SKM-1 treated with dmso at 0.1 percent for 144 hours (cell line): Measurements from ENCODE around the gene MGAT5.

Experiments
- DNase-seq: peaks from one replicate; lab custom pipeline; 2025; ENCODE audit not compliant: unreplicated experiment; lab: John Stamatoyannopoulos, UW

The MGAT5 gene

DNA sequence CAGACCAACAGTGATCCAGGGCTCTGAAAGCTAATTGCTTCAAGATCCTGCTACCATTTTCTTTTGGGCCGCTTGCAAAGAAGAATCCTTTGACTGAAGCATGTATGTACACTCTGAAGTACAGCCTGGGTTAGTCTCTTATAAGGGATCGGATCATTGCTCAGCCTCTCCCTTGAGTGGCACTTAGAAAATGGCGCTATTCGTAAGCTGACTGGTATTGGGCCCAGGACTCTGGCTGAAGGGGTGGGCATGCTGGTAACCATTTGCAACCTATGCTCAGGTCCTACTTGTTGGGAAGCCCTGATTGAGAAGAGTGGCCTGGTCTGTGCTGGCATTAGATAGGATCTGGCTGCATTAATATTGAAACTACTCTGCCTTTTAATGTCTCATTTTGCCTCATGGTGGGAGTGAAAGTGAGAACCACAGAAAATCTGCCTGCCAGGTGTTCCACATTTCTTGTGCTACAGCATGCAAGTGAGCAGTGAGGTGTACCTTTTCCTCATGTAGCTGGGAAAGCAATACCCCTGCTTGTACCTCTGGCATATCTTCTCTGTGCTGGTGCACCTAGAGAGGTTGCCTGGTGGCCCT, 661 bp upstream of the MGAT5 start:
- no peak for DNase-seq

DNA sequence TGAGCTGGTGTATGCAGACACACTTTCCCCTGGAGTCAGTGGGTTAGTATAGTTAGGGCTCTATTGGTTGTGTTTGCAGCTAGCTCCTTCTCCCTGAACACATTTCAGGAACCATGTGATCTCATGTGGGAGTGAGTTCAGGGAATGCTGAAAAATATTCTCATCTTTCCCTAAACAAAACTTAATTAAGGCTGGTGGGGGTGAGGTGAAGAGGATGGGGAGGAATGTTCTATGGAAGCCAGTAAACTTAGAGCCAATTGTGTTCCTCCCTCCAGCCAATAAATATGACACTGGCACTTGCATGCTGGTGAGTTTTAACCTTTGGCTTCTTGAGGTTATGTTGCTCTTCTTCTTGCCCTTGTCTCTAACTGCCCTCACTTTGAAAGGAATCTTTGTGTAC, 952 bp downstream of the MGAT5 start:
- DNase-seq, result no peak

DNA sequence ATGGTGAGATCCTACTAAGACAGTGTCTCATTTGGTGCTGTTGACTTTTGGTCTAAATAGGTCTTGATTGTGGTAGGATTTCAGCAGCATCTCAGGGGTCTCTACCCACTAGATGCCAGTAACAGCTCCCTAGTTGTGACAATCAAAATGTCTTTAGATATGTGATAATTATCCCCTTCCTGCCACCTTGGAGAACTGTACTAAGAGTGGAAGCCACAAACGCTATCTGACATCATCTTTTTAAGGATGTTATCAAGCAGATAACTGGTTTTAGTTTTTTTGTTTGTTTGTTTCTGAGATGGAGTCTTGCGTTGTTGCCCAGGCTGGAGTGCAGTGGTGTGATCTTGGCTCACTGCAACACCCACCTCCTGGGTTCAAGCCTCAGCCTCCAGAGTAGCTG, 3.1 kb downstream of the MGAT5 start:
- DNase-seq, result no peak

DNA sequence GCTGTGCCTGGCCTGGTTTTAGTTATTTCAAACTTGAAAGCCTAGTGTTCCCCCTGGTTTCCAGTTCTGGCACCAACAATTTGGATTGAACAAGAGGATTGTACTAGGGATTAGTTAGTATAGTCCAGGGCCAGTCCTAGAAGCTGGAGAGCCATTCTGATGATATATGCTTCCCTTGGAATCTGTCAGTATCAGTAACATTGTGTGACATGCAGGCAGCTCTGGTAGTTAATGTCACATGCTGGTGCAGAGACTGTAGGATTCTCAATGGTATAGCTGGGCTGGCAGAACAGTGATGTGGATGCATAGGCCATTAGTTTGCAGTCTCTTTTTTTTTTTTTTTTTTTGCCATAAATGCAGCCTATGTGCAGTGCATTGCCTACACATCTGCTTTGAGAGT, 3.6 kb downstream of the MGAT5 start:
- no peak for DNase-seq

DNA sequence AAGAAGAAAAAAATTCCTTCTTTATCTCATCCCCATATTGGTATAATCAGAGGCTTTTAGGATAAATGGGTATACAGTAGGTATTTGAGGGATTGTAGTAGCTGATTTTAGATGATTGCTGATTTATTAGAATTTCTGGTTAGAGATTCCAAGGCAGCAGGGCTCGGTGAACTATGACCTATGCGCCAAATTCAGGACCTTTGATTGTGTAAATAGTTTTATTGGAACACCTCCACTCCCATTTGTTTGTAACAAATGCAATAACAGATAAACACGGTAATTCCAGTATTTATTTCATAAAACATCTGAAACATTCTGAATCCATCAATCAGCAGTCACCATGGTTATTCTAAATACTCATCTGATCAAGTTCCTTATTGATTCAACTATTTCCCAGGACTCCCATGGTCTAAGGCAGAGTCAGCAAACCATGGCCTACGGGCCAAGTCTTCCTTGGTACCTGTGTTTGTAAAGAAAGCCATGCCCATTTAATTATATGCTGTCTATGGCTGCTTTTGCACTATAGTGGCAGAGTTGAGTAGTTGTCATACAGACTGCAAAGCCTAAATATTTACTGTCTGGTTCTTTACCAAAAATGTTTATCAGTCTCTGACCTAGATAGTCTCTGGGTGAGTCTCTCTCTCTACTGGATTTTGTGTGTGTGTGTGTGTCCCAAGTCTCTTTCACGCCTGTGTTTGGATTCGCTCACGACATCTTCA, 4.3 kb downstream of the MGAT5 start:
- no peak for DNase-seq

DNA sequence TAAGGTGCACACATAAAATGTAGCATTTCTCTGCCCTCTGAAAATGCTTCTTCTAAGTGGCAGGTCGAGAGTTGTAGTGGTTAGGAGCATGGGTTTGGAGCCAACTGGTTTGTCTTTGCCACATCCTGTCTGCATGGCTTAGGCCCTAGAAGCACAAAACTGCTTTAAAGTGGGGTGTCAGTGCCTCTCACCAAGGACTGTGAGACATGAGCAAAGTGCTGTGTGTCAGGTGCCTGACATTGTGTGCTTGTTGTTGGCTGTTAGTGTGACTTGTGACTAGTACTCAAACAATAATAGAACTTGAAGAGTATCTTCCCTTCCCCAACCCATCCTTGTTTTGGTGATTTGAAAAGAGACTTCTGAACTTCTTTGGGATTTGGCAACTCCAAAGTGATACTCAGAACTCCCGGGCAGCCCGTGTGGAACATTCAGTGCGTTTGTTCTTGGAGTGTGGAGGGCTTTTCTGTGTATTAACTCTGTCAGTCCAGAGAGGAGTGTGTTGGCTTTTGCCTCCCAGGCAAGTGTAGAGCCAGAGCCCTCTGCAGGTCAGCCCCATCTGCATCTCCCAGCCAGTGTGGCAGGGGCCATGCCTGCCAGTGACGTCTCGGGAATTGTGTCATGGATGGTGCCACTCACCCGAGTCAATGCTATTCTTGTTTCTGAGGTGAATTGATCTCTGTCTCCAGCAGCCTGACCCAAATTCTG, 5.0 kb downstream of the MGAT5 start:
- DNase-seq, result no peak

DNA sequence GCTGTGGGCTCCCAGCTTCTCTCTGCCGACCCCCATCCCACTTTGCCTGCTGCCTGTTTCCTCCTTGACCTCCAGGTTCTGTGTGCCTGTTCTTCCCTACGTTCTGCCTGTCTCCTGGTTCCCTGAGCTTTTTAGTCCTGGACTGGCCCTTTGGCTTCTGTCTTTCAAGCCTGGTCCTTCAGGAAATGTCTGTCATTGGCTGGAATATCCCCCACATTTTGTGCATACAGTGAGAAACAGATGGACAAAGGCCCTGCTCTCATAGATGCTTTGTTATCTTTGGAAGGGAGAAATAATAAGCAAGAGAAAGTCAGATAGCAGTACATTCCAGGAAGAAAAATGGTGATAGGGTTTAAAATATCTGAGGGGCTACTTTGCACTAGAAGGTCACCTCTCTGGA, 5.7 kb downstream of the MGAT5 start:
- DNase-seq, result no peak

DNA sequence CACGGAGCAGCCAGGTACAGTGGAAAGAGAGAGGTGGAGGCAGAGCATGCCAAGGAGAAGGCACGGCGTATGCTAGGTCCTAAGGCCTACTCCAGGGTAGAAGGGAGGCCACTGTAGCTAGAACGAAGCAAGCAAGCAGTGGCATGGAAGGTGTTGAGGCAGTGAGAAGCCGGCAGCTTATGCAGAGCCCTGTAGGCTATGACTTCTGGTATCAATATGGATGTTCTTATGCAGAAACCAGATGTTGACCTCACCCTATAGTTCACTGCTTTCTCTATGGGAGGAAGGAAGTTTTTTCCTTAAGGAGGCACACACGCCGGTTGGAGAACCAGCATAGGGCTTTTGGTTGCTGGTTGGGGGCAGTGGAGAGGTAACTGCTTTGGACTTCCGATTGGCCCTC, 6.1 kb downstream of the MGAT5 start:
- DNase-seq, result no peak

DNA sequence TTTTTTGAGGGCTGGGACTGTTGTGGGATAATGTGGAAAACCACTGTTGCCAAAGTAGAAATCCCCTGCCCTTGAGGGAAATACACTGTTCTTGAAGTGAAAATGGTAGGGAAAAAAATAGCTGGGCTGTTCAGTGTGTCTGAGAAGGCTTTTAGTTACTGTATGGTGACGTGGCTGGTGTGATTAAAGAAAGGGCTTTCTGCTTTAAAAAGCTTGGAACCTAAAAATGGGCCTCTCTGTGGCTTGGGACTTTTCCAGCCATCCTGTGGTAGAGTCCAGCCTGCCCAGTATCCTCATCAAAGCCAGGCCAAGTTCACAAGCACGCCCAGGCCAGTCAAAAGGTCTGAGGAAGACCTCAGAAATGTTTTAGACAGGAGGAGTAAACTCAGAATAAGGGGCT, 6.8 kb downstream of the MGAT5 start:
- no peak for DNase-seq

DNA sequence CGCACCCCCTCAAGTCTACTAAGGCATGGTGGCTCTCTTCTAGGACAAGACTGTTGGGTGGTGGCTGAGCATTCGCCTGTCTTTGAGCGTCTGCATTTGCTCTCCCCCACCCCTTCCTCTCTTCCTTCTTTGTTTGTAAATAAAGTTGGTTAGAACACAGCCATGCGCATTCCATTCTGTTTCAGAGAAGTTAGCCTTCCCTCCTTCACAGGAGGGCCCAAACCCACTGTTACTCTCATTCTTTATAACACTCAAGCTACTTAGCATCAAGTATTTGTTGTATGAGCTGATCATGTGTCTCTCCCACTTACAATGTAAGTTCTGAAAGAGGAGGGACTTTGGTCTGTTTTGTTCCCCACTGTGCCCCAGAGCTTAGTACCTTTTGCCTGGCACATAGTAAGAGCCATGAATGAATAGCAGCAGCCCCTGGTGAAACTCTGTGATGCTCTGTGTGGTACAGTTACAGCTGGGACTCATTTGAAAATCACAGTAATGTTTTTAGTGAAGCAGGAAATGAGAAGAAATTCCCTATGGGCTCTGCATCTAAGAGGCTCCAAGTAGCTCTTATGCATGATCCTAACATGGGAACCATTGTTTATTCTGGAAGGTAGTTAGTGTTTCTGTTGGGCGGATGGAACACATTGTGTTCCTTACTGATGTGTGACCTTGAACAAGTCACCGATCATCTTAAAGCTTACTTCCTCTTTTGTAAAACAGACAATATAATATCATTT, 7.7 kb downstream of the MGAT5 start:
- no peak for DNase-seq

DNA sequence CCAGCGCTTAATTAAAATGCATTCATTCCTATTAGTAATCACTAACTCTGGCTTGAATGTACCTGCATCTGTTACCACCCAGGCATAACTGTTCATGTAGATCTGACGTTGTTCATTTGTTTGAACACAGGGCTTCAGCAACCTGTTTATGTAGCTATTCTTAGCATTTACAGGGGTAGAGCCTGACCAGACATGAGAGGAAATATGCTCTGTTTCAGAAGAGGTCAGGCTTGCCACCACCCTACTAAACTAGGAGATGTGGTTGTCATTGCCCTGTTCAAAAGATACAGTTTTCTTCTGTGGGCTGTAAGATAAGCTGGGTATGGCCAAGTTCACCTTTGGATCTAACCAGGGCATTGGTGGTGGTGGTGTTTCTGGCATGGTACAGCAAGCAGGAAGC, 8.8 kb downstream of the MGAT5 start:
- DNase-seq, result no peak

DNA sequence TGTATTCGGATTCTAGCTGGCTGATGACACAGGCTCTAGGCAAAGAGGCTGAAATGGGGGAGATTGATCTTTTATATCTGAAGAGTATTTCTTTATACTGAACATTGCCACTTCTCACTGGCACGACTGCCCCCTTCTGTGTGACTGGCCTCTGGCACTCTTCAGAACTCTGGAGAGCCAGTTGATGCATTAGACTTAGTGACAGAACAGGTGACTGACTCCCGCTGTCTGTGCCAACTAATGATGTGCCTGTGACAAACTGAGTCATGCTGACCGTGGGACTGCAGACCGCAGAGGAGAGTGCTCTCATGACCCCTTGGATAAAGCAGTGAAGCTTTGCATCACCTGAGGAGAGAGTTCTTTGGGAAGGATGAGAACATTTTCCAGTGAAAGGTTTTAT, 14.4 kb downstream of the MGAT5 start:
- no peak for DNase-seq

DNA sequence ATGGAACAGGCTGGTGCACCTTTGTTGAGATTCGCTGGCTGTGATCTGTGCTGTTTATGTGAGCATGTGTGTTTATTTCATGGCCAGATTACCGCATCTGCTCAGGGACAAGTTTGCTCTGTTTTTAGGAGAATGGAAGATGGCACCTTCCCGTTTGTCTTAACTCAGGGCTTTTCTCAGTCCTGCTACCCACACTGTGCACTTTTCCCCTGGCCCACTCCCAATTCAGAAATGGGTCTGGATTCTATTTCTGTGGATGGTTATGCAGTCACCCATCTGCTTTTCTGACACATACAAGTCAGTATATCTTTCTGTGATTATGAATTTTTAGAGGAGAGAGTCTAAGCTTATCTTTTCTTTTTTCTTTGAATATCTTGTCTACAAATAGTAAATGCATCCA, 15.4 kb downstream of the MGAT5 start:
- DNase-seq, result no peak

DNA sequence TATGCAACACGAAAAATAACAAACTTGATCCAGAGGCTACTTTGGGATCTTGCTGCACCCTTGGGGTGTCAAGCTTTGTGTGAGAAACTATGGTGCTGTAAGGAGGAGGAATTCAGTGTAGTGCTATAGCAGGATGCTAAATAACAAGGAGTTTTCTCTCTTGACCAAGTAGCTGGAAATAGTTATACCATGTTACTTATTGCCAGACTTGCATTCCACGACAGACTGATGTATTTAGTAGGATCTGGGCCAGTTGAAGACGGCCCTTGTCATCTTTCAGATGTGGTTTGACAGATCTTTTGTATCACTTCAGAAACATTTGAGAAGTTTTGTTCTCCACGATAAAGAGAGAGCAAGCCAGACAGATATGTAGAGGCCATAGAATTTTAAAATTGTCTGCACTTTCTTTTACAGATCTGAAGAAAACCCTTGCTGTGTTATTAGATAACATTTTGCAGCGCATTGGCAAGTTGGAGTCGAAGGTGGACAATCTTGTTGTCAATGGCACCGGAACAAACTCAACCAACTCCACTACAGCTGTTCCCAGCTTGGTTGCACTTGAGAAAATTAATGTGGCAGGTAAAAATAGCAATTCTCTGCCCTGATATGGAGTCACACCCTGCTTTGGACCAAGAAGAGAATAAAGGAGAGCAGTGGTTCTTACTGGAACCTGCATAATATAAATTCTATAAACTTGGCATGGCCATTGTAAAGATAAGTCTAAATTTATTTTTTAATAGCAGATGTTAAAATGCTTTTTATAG, 16.3 kb downstream of the MGAT5 start:
- no peak for DNase-seq

DNA sequence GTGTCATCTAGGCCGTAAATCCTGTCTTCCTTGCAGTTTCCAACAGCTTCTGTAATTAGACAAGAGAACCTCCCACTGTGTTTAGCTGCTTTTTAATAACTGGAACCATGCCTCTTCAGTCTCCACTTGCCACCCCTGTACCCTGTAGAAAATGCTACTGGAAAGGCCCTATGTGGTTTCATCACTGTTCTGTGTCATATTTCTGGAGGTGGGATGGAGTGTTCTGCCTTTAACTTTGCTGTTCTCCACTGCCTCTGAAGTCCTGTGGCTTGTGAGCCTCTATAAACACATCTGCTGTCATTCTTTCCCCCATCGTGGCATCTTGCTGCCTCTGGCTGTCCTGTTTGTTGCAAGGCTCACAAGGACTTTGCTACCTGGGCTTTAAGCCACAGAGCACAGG, 17.9 kb downstream of the MGAT5 start:
- DNase-seq, result no peak

DNA sequence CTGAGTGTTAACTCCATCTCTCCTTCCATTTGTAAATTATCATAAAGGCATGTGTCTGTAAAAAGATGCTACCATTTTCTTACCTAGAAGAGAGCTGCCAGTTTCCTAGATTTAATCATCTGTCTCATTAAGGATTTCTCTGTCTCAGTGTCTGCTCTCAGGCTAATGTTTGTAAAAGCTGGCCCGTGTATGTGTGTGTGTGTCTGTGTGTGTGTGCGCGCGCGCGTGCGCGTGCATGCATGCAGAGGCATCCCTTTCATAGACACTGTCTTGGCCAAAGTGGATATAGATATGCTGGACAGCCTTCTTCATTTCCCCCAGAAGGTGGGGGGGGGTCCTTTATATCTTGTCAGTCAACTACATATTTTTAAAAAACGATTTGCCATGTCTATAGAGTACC, 18.9 kb downstream of the MGAT5 start:
- no peak for DNase-seq

DNA sequence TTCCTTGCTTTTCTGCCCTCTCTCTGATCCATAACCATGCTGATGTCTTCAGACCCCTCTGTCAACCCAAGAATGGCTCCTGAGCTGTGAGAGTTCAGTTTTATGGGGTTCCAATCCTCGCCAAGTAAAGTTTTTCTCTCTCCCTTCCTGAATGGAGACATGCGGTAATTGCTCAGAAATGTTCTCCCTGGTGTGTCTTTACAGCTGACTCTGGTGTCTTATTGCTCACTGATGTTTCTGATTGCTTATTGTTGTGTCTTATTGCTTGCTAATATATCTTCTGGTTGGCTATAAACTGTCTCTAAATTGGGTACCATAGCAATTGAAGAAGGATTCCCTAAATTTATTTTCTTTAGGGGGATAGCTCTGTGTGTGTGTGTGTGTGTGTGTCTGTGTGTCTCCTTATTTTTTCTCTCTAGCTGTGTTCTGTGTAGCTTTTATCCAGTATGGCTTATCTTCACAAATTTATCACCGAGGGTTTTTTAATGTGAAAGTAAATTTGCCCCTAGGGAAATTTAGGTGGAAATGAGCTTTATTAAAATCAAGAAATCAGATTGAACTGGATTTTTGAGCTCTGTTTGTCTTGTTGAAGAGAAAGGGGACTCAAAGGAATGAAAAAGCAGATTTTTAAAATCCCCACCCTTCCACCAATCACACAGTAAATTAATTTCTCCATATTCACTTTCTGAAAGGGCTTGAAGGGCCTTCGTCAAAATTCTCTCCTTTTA, 19.5 kb downstream of the MGAT5 start:
- DNase-seq, result no peak

DNA sequence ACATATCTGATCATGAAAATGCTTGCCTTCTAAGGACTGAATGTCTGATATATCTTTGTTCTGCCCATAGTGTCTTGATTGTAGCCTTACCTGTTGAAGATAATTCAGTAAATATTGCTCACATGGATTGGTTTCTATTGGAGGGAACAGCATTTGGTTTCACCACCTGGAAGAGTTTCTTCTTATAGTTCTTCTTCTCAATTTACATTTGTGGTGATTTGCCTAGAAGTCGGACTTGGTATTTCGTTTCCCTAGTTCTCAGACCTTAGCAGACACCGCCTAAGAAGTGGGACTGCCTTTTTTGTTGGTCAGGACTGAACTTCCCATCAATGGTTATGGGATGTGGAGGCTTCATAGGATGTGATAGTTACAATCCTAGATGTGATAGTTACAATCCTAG, 20.2 kb downstream of the MGAT5 start:
- DNase-seq, result no peak

DNA sequence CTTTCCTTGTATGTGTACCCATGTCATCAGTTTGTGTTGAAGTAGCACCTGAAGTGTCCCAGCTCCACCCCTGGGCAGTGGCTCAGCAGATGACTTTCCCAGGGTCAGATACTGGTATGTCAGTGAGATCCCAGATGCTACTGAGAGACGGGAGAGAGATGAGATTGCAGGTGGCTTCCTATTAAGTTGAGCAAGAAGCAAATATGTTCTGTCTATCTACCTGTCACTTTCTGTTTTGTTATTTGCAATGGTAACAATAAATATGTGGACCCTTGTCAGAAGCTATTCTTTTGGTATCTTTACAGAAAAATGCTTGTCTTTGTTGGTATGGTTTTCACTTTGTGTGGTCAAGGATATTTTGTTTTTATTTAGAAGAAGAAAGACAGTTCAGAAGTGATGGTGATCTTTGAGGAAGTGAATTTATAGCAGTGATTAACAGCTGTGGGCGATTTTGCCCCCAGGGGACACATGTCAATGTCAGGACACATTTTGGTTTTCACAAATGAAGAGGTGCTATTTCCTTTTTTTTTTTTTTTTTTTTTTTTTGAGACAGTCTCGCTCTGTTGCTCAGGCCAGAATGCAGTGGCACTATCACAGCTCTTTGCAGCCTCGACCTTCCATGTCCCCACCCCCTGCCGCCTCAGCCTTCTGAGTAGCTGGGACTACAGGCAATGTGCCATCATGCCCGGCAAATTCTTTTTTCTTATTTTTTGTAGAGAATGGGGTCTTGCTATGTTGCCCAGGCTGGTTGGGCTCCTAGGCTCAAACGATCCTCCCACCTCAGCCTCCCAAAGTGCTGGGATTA, 21.4 kb downstream of the MGAT5 start:
- no peak for DNase-seq
